Astrocyte (in vitro differentiated cells and primary cell): ENCODE results near the gene C1QTNF1. TPM values are rescaled to one million over a fixed set of nuclear protein-coding genes. Genes with fewer than 3 reads are reported as not detected.

ENCODE experiments used
- DNase-seq: peaks from one replicate; pipeline ENCODE4 v3.0.0-alpha.2; 2010; ENCODE audit warnings: low read depth
- FAIRE-seq: peaks from 2 replicates; lab custom pipeline; 2011; peaks lifted over from hg19 to GRCh38; lab: Jason Lieb, UNC
- H2AFZ ChIP-seq: 2 replicates; pipeline ENCODE4 v1.6.0; 2012; ENCODE audit warnings: low read depth, low read length, inconsistent platforms
- H3K27ac ChIP-seq: 2 replicates; pipeline ENCODE4 v1.5.1; 2011; ENCODE audit warnings: low read depth, low read length, inconsistent platforms
- H3K27me3 ChIP-seq: 2 replicates; pipeline ENCODE4 v1.6.0; 2011; ENCODE audit warnings: low read length, inconsistent platforms; ENCODE audit not compliant: insufficient read depth
- H3K36me3 ChIP-seq: 2 replicates; pipeline ENCODE4 v1.5.1; 2011; ENCODE audit warnings: low read length, inconsistent platforms; ENCODE audit not compliant: insufficient read depth
- H3K4me1 ChIP-seq: 2 replicates; pipeline ENCODE4 v1.5.1; 2011; ENCODE audit warnings: low read length, inconsistent platforms; ENCODE audit not compliant: insufficient read depth
- H3K4me2 ChIP-seq: 2 replicates; pipeline ENCODE4 v1.6.0; 2012; ENCODE audit warnings: low read length, inconsistent platforms
- H3K4me3 ChIP-seq: 2 replicates; pipeline ENCODE4 v1.5.1; 2011; ENCODE audit warnings: low read depth, mild to moderate bottlenecking, low read length, inconsistent platforms; ENCODE audit not compliant: insufficient read depth
- H3K79me2 ChIP-seq: 2 replicates; pipeline ENCODE4 v1.6.0; 2012; ENCODE audit warnings: mild to moderate bottlenecking, low read length, inconsistent platforms; ENCODE audit not compliant: insufficient read depth
- H3K9ac ChIP-seq: 2 replicates; pipeline ENCODE4 v1.6.0; 2012; ENCODE audit warnings: mild to moderate bottlenecking, low read length, inconsistent platforms
- H3K9me3 ChIP-seq: 2 replicates; pipeline ENCODE4 v1.5.1; 2012; ENCODE audit warnings: low read depth, mild to moderate bottlenecking, low read length, inconsistent platforms; ENCODE audit not compliant: insufficient read depth
- H4K20me1 ChIP-seq: 2 replicates; pipeline ENCODE4 v1.6.0; 2012; ENCODE audit warnings: low read length, inconsistent platforms; ENCODE audit not compliant: insufficient read depth
- H3K27ac Mint-ChIP-seq: one replicate; pipeline ENCODE4 v1.8.0; 2021; ENCODE audit warnings: mild to moderate bottlenecking, mixed read lengths; ENCODE audit not compliant: unreplicated experiment
- H3K27me3 Mint-ChIP-seq: one replicate; pipeline ENCODE4 v1.8.0; 2021; ENCODE audit warnings: low read depth, mixed read lengths; ENCODE audit not compliant: unreplicated experiment
- H3K36me3 Mint-ChIP-seq: one replicate; pipeline ENCODE4 v1.8.0; 2021; ENCODE audit warnings: low read depth, mixed read lengths; ENCODE audit not compliant: unreplicated experiment
- H3K4me1 Mint-ChIP-seq: one replicate; pipeline ENCODE4 v1.8.0; 2021; ENCODE audit warnings: low read depth, mixed read lengths; ENCODE audit not compliant: unreplicated experiment
- H3K4me3 Mint-ChIP-seq: one replicate; pipeline ENCODE4 v1.8.0; 2021; ENCODE audit warnings: mild to moderate bottlenecking, moderate library complexity, mixed read lengths; ENCODE audit not compliant: unreplicated experiment
- H3K9me3 Mint-ChIP-seq: one replicate; pipeline ENCODE4 v1.8.0; 2021; ENCODE audit warnings: mild to moderate bottlenecking, mixed read lengths; ENCODE audit not compliant: unreplicated experiment
- CTCF ChIP-seq: IDR thresholded peaks from 2 replicates; pipeline ENCODE4 v1.5.1; 2011; ENCODE audit warnings: low read depth, mild to moderate bottlenecking, inconsistent platforms, low read length, moderate library complexity; ENCODE audit not compliant: insufficient read depth
- EZH2 ChIP-seq: IDR thresholded peaks from 2 replicates; pipeline ENCODE4 v1.6.1; 2012; ENCODE audit warnings: mild to moderate bottlenecking, low read length, inconsistent platforms; ENCODE audit not compliant: insufficient read depth
- total RNA-seq: library from RNA; stranded (reverse); gene quantifications from 2 replicates; pipeline ENCODE4 v1.2.1, GENCODE V29; 2021

The C1QTNF1 gene
- total RNA-seq, 1 donor from 2014 or later, result 2.2 TPM

- Histone ChIP-seq H4K20me1 (peaks cover 41% of the 10 kb centered on the region), H3K27me3 (no peaks in the 10 kb centered on the region), H2AFZ (peak overlapping the region; percentile 98), H3K9ac (peak overlapping the region; percentile 99), H3K27ac (no peak overlapping the region), H3K4me2 (peak overlapping the region; percentile 95), H3K4me1 (peaks cover 27% of the 10 kb centered on the region), H3K36me3 (no peaks in the 10 kb centered on the region), H3K9me3 (no peaks in the 10 kb centered on the region), H3K4me3 (peak overlapping the region; percentile 96), H3K79me2 (peaks cover 44% of the 10 kb centered on the region)
- Mint-ChIP-seq H3K9me3 (peaks cover 8% of the 10 kb centered on the region), H3K27me3 (peaks cover 6% of the 10 kb centered on the region), H3K36me3 (peaks cover 11% of the 10 kb centered on the region), H3K4me3 (peak overlapping the region; percentile 86), H3K27ac (peak overlapping the region; percentile 66), H3K4me1 (peaks cover 17% of the 10 kb centered on the region)
- FAIRE-seq (no peak), DNase-seq (no peak)
- TF ChIP-seq CTCF, result no peak
- TF ChIP-seq EZH2, result no peak
Measured at GRCh38 chr17:79010304-79010646, 13.7 kb upstream of the C1QTNF1 start.

GRCh38 chr17:79011451-79012147 lies 12.4 kb upstream of the C1QTNF1 start:
- Histone ChIP-seq H2AFZ (peak overlapping the region; percentile 48), H3K4me2 (peak overlapping the region; percentile 8), H3K79me2 (peaks cover 30% of the 10 kb centered on the region), H3K4me3 (no peak overlapping the region), H4K20me1 (peaks cover 28% of the 10 kb centered on the region), H3K4me1 (peaks cover 27% of the 10 kb centered on the region), H3K27me3 (no peaks in the 10 kb centered on the region), H3K9ac (no peak overlapping the region), H3K9me3 (no peaks in the 10 kb centered on the region), H3K36me3 (no peaks in the 10 kb centered on the region), H3K27ac (no peak overlapping the region)
- Mint-ChIP-seq H3K36me3 (peaks cover 11% of the 10 kb centered on the region), H3K9me3 (peaks cover 8% of the 10 kb centered on the region), H3K27ac (no peak overlapping the region), H3K4me3 (no peak overlapping the region), H3K4me1 (peaks cover 15% of the 10 kb centered on the region), H3K27me3 (peaks cover 6% of the 10 kb centered on the region)
- no peak for FAIRE-seq
- DNase-seq, result peak; percentile 27
- TF ChIP-seq CTCF (no peak), EZH2 (no peak)

GRCh38 chr17:79012563-79013134 lies 11.3 kb upstream of the C1QTNF1 start:
- Histone ChIP-seq H2AFZ (no peak overlapping the region), H3K9me3 (no peaks in the 10 kb centered on the region), H3K27me3 (no peaks in the 10 kb centered on the region), H3K79me2 (peaks cover 20% of the 10 kb centered on the region), H3K9ac (no peak overlapping the region), H3K36me3 (no peaks in the 10 kb centered on the region), H3K4me1 (peaks cover 26% of the 10 kb centered on the region), H4K20me1 (peaks cover 17% of the 10 kb centered on the region), H3K4me2 (no peak overlapping the region), H3K4me3 (no peak overlapping the region), H3K27ac (no peak overlapping the region)
- Mint-ChIP-seq H3K27me3 (peaks cover 6% of the 10 kb centered on the region), H3K4me3 (no peak overlapping the region), H3K36me3 (peaks cover 5% of the 10 kb centered on the region), H3K4me1 (peaks cover 13% of the 10 kb centered on the region), H3K9me3 (peaks cover 11% of the 10 kb centered on the region), H3K27ac (no peak overlapping the region)
- no peak for DNase-seq
- no peak for TF ChIP-seq EZH2
- TF ChIP-seq CTCF, result no peak
- no peak for FAIRE-seq
